GM12801 (cell line): ENCODE results near the gene HOXC9.

Source experiments
- CTCF ChIP-seq: IDR thresholded peaks from one replicate; pipeline ENCODE4 v1.5.1; 2011; ENCODE audit warnings: control low read depth; ENCODE audit not compliant: insufficient read length; ENCODE audit errors: extremely low read depth

The HOXC9 gene

GRCh38 chr12:54009171-54010052 lies 9.5 kb downstream of the HOXC9 start:
- no peak for TF ChIP-seq CTCF

DNA sequence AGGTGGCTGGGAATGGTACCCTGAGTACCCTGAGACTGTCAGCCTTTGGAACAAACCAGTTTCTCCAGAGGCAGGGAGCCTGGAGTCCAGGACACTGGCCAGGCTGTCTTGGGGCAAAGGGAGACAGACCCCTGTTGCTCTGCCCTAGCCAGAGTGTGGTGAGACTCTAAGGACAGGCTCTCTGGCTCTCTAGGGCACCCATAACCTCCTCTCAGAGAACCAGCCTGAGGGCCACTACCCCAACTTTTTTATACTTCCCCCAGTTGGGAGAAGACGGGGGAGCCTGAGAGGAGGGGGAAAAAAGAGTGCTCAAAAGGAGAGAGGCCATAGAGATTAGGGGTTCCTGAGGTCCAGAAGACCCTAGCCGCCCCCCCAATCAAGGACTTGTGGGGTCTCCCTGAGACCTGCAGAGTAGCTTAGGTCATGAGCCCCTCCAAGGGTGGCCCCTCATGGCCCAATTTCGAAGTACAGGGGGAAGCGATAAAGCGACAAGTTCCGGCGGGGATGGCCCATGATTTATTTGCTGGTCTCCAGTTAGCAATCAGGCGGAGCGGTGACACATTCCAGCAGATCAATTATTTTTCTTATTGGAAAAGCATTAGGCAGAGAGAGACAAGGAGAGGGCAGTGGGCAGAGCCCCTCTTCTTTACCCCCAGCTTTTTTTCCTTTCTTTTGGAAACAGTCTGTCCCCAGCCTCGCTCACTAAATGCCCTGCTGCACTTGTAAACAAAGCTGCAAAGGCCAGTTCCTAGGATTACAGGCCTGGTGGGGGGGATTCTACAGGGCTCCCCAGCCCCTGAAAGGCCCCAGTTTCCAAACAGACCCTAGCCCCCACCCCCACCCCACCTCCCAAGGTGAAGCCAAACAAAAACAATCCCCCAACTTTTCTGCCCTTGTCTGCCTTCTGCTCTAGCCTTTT lies 10.4 kb downstream of the HOXC9 start:
- no peak for TF ChIP-seq CTCF

DNA sequence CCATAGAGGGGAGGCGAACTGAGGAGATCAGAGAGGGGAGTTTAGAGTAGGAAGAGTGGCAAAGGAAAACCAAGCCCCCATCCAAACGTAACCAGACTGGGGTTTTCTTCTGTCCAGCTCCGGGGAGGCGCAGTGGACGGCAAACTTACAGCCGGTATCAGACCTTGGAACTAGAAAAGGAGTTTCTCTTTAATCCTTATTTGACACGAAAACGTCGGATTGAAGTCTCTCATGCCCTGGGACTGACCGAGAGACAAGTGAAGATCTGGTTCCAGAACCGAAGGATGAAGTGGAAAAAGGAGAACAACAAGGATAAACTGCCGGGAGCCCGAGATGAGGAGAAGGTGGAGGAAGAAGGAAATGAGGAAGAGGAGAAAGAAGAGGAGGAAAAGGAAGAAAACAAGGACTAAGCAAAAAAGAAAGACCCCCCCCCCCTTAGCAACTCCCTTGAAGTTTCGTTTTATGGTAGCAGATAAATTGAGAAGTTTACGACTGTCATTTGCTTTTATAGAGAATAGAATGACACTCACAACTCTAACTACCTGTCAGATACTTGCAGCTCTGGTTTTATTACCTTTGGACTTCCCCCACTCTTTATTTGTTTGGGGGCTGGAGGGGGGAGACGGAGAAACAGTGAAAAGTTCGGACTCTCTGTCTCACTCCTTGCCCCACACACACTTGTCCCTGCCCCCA lies 11.2 kb downstream of the HOXC9 start:
- no peak for TF ChIP-seq CTCF

- no peak for TF ChIP-seq CTCF
Observed at GRCh38 chr12:54011665-54012532, 11.9 kb downstream of the HOXC9 start.

DNA sequence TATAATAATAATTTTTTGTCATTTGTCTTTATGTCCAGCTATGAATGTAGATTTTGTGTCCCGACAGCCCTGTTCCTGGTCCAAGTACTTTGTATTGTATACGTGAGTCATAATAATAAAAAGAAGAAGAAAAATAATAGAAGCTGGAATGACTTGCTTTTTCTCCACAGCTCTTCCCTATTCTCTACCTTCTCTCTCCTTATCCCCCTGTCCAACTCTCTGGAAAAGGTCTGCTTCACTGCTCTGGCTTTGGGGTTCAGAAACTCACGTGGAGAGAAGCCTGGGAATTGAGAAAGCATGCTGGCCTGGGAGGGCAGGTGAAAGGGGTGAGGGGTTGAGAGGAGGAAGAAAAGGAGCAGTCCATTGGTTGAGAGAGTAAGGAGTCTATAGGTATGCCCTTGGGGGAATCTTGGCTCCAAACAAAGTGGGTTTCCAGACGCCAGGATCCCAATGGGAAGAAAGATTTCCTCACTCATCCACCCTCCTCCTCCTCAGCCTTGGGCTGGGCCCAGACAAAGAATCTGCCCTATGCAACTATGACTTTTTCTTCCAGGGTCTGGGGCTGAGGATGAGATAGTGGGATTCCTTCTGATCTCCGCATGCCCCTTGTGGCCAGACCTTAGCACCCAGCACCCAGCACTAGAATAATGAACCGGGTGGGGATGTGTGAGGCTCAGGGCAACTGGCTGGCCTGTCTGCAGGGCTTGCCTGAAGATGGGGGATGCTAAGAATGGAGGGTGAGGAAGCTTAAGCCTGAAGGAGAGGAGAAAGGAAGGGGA lies 12.9 kb downstream of the HOXC9 start:
- TF ChIP-seq CTCF = no peak

- TF ChIP-seq CTCF = no peak
Observed at GRCh38 chr12:54014377-54015017, 14.5 kb downstream of the HOXC9 start.
